Left lung (tissue), 10 donors: Measurements from ENCODE around the gene ZNF664. TPM values are rescaled to one million over a fixed set of nuclear protein-coding genes. Genes with fewer than 3 reads are reported as not detected.

Experiments
- ATAC-seq: fragments of 200-7000 bp; cut with Tn5 transposase; one replicate; pipeline ENCODE4 v1.9.1; 2020; ENCODE audit warnings: moderate library complexity
- DNase-seq, 4 donors: peaks; one replicate each; pipeline ENCODE4 v3.0.0-alpha.2; 2013 to 2020
- H3K27ac ChIP-seq, 2 donors: fragments of 200-600 bp; sonication (generic) in 1 of 2; one replicate each; pipeline versions ENCODE4 v1.5.0 to v1.8.0; 2020 to 2021
- H3K27me3 ChIP-seq, 2 donors: fragments of 200-600 bp; sonication (generic) in 1 of 2; one replicate each; pipeline versions ENCODE4 v1.5.0 to v1.8.0; 2020 to 2021
- H3K36me3 ChIP-seq, 2 donors: fragments of 200-600 bp; sonication (generic) in 1 of 2; one replicate each; pipeline versions ENCODE4 v1.5.0 to v1.8.0; 2020 to 2021
- H3K4me1 ChIP-seq, 2 donors: fragments of 200-600 bp; one replicate each; pipeline ENCODE4 v1.8.0; 2021
- H3K4me3 ChIP-seq, 2 donors: fragments of 200-600 bp; sonication (generic) in 1 of 2; one replicate each; pipeline versions ENCODE4 v1.5.0 to v1.8.0; 2020 to 2021; ENCODE audit warnings: mild to moderate bottlenecking in 1 of 2
- H3K9me3 ChIP-seq, 2 donors: fragments of 200-600 bp; sonication (generic) in 1 of 2; one replicate each; pipeline versions ENCODE4 v1.5.0 to v1.8.0; 2020 to 2021
- CTCF ChIP-seq, 2 donors: fragments of 200-600 bp; sonication (generic) in 1 of 2; IDR thresholded peaks; one replicate each; pipeline versions ENCODE4 v1.5.0 to v1.8.0; 2021; ENCODE audit warnings: antibody characterized with exemption in 2 of 2
- intact Hi-C, 2 donors: fragments of 100-400 bp; cut with DNase I; formaldehyde crosslinking; loops; one replicate each; pipeline versions ENCODE4 v1.11.2 to v1.14.2; 2022
- polyA plus RNA-seq, 6 donors: library from polyadenylated mRNA; unstranded; fragments of 120-200 nt; gene quantifications; one replicate each; pipeline ENCODE4 v1.2.1, GENCODE V29; 2013; ENCODE audit not compliant: insufficient read length in 6 of 6
- total RNA-seq, 2 donors: library from RNA; stranded (reverse); fragmentation: NEBNext Ultra II Directional; extraction: Animal tissue kit (Norgen Biotek cat#: 25700); gene quantifications; one replicate each; pipeline ENCODE4 v1.2.1, GENCODE V29; 2021
- donor health status: DM: no; HTN: yes; CAD: no.
- donor health status: DM: no; HTN: no; CAD: no.

The ZNF664 gene
- total and polyA plus RNA-seq, 8 donors = 85.8 to 169 (median 144) TPM

DNA sequence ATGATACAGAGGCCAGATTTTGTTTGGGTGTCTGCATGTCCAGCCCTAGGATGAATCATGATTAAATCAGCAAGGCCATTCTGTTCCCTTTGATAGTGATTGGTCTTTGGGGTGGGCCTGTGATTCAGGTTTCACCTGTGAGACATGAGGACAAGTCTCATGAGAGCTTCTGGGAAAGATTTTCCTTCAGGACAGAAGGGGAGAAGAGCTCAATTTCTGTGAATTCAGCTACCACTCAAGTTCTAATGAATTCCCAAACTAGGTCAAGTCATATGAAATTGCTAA is 73.4 kb downstream of the ZNF664 start:
- intact Hi-C loops = no loop called here
- peaks cover 0 to 23% of the 10 kb centered on the region in 2 donors for H3K9me3 ChIP-seq
- H3K36me3 ChIP-seq = no peaks in the 10 kb centered on the region
- H3K27ac ChIP-seq = no peak overlapping the region
- H3K4me3 ChIP-seq = no peak overlapping the region
- no peak for TF ChIP-seq CTCF (IDR thresholded peaks at IDR 0.05)
- DNase-seq (no peak), ATAC-seq (no peak)
- H3K27me3 ChIP-seq = no peaks in the 10 kb centered on the region
- H3K4me1 ChIP-seq = peaks cover 0 to 4% of the 10 kb centered on the region in 2 donors

GRCh38 chr12:124047045-124047566 is 74.1 kb downstream of the ZNF664 start:
- H3K4me1 ChIP-seq = peaks cover 0 to 4% of the 10 kb centered on the region in 2 donors
- H3K27me3 ChIP-seq = no peaks in the 10 kb centered on the region

DNA sequence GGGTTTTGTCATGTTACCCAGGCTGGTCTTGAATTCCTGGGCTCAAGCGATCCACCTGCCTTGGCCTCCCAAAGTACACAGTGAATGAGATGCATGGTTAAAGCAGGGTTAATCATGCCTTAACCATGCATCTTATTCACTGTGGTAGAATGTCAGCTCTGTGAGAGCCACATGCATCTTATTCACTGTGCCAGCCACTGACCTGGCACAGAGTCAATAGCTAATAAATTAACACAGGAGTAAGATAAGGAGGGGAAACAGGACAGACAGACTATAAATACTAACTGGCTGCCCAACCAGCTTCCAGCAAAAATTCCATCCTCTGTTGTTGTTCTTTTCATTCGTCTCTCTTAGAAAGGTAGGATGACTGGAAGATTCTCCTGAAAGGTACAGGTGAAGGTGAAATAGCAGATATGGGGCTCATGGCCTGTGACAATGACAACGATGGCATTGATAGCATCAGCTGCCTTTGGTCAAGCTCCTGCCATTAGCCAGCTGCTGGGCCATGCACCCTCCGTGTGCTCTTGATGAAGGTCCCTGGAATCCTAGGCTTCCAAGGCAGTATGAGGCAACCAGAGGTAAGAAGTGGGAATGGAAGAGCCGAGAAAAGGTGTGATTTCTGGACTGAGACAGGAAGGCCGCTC is 76.6 kb downstream of the ZNF664 start:
- no peak for DNase-seq
- Histone ChIP-seq H3K9me3 (peaks cover 0 to 23% of the 10 kb centered on the region in 2 donors), H3K4me3 (no peak overlapping the region), H3K4me1 (peaks cover 4 to 10% of the 10 kb centered on the region in 2 donors), H3K27ac (no peak overlapping the region), H3K36me3 (no peaks in the 10 kb centered on the region), H3K27me3 (no peaks in the 10 kb centered on the region)
- no peak for TF ChIP-seq CTCF (IDR thresholded peaks at IDR 0.05)
- intact Hi-C loops = loop anchor here in 1 of 2 donors (5.0 kb wide), 1 partner anchor 273 kb away; no protein-coding TSS in a partner anchor
- ATAC-seq = no peak

More at GRCh38 chr12:124047045-124047566, 74.1 kb downstream of the ZNF664 start:
- TF ChIP-seq CTCF (IDR thresholded peaks at IDR 0.05) = no peak
- Histone ChIP-seq H3K4me3 (no peak overlapping the region), H3K9me3 (peaks cover 0 to 23% of the 10 kb centered on the region in 2 donors), H3K36me3 (no peaks in the 10 kb centered on the region), H3K27ac (no peak overlapping the region)
- DNase-seq = no peak
- intact Hi-C loops = no loop called here
- ATAC-seq = no peak

- peak; percentile 96 for ATAC-seq
- no peaks in the 10 kb centered on the region for H3K27me3 ChIP-seq
- H3K9me3 ChIP-seq = no peaks in the 10 kb centered on the region
- peak in 3 of 4 donors; percentile 59 to 89 (median 68) for DNase-seq
- intact Hi-C loops = loop anchor here in 1 of 2 donors (5.0 kb wide), 1 partner anchor 268 kb away; no protein-coding TSS in a partner anchor
- no peak overlapping the region for H3K4me3 ChIP-seq
- H3K36me3 ChIP-seq = no peaks in the 10 kb centered on the region
- TF ChIP-seq CTCF (IDR thresholded peaks at IDR 0.05) = peak; percentile 42 to 66
- H3K4me1 ChIP-seq = peaks cover 0 to 10% of the 10 kb centered on the region in 2 donors
- H3K27ac ChIP-seq = no peak overlapping the region
These were observed 80.8 kb downstream of the ZNF664 start for GRCh38 chr12:124053851-124054250.

- peak; percentile 88 for ATAC-seq
- TF ChIP-seq CTCF (IDR thresholded peaks at IDR 0.05) = no peak
- Histone ChIP-seq H3K27me3 (no peaks in the 10 kb centered on the region), H3K4me1 (peaks cover 0 to 10% of the 10 kb centered on the region in 2 donors), H3K4me3 (no peak overlapping the region), H3K36me3 (no peaks in the 10 kb centered on the region), H3K27ac (peak overlapping the region in 1 of 2 donors; percentile 39), H3K9me3 (no peaks in the 10 kb centered on the region)
- intact Hi-C loops = no loop called here
- no peak for DNase-seq
These were observed 82.1 kb downstream of the ZNF664 start for GRCh38 chr12:124055066-124055465.
